SK-N-MC (cell line): Measurements from ENCODE around the gene RPL37A.

Experiments
- EZH2 ChIP-seq: fragments of 200-600 bp; sonication (generic); IDR thresholded peaks from one replicate; pipeline ENCODE4 v1.6.1; 2017; ENCODE audit warnings: antibody characterized with exemption
- FOXP2 ChIP-seq: optimal IDR thresholded peaks from 2 replicates; pipeline ENCODE3; 2011; ENCODE audit warnings: mild to moderate bottlenecking, moderate library complexity; ENCODE audit not compliant: insufficient read depth; ENCODE audit errors: extremely low read length, control extremely low read depth
- POLR2AphosphoS5 ChIP-seq: IDR thresholded peaks from 2 replicates; pipeline ENCODE4 v1.6.1; 2012; ENCODE audit warnings: mild to moderate bottlenecking, low read depth, low read length, borderline replicate concordance

DNA sequence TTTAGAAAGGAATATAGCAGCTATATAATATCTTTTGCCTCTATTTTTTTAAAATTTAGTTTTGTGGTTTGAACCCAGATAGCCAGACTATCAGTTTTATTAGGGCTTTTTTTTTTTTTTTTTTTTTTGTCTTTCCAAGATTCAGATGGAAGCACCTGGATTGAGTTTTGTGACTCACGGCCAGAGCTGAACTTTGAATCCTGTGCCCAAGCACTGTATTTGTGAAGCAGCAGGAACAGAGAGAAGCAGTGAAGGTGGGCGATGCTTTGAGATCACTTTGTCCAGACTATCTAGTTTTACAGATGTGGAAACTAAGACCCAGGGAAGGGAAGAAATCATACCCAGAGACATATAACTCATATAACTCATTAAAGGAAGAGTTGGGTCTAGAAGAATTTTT is 33.9 kb downstream of the RPL37A start:
- TF ChIP-seq POLR2AphosphoS5: no peak
- no peak for TF ChIP-seq EZH2
- no peak for TF ChIP-seq FOXP2
